NCI-H510A treated with DMSO at 0.1 percent for 48 hours (cell line): ENCODE results near the gene GPX2.
A peak's percentile ranks its signal among the peaks of the same experiment; 100 is the strongest.

Experiments
- DNase-seq: peaks from one replicate; lab custom pipeline; 2025; lab: John Stamatoyannopoulos, UW

GPX2 gene

GRCh38 chr14:64960762-64961276 is 18.3 kb upstream of the GPX2 start:
- DNase-seq: peak; percentile 45

- no peak for DNase-seq
Measured at GRCh38 chr14:64958743-64959142, 16.2 kb upstream of the GPX2 start.

- no peak for DNase-seq
Measured at GRCh38 chr14:64958201-64958600, 15.7 kb upstream of the GPX2 start.

GRCh38 chr14:64956697-64957406 is 14.3 kb upstream of the GPX2 start:
- DNase-seq: no peak

GRCh38 chr14:64955297-64955696 is 12.8 kb upstream of the GPX2 start:
- DNase-seq: no peak

GRCh38 chr14:64954491-64955240 is 12.1 kb upstream of the GPX2 start:
- no peak for DNase-seq

- DNase-seq: no peak
Measured at GRCh38 chr14:64953661-64954060, 11.1 kb upstream of the GPX2 start.

- DNase-seq: no peak
Measured at GRCh38 chr14:64953310-64953654, 10.7 kb upstream of the GPX2 start.

- DNase-seq: no peak
Measured at GRCh38 chr14:64952598-64953309, 10.2 kb upstream of the GPX2 start.

- no peak for DNase-seq
Measured at GRCh38 chr14:64951724-64952123, 9.2 kb upstream of the GPX2 start.

- DNase-seq: no peak
Measured at GRCh38 chr14:64951291-64951690, 8.7 kb upstream of the GPX2 start.

GRCh38 chr14:64950889-64951288 is 8.3 kb upstream of the GPX2 start:
- no peak for DNase-seq

- no peak for DNase-seq
Measured at GRCh38 chr14:64948612-64949210, 6.2 kb upstream of the GPX2 start.

- DNase-seq: no peak
Measured at GRCh38 chr14:64947710-64948611, 5.4 kb upstream of the GPX2 start.

GRCh38 chr14:64946310-64947045 is 3.9 kb upstream of the GPX2 start:
- DNase-seq: no peak

- DNase-seq: no peak
Measured at GRCh38 chr14:64945431-64946178, 3.1 kb upstream of the GPX2 start.

GRCh38 chr14:64944861-64945260 is 2.3 kb upstream of the GPX2 start:
- no peak for DNase-seq

- DNase-seq: no peak
Measured at GRCh38 chr14:64944041-64944440, 1.5 kb upstream of the GPX2 start.

- DNase-seq: no peak
Measured at GRCh38 chr14:64943556-64943955, 1.0 kb upstream of the GPX2 start.

GRCh38 chr14:64940336-64940910 is 2.1 kb downstream of the GPX2 start:
- DNase-seq: no peak
